NCI-H146 treated with DMSO at 0.1 percent for 48 hours (cell line): Measurements from ENCODE around the gene RAB22A.

Experiments
- DNase-seq: peaks from one replicate; lab custom pipeline; 2025; ENCODE audit not compliant: unreplicated experiment; lab: John Stamatoyannopoulos, UW

RAB22A gene

GRCh38 chr20:58309591-58310290, at the start of gene RAB22A:
RAB22A (plus strand) TSS chr20:58309715; CDS start chr20:58309977, 262 bp downstream.
- peak; percentile 35 for DNase-seq

DNA sequence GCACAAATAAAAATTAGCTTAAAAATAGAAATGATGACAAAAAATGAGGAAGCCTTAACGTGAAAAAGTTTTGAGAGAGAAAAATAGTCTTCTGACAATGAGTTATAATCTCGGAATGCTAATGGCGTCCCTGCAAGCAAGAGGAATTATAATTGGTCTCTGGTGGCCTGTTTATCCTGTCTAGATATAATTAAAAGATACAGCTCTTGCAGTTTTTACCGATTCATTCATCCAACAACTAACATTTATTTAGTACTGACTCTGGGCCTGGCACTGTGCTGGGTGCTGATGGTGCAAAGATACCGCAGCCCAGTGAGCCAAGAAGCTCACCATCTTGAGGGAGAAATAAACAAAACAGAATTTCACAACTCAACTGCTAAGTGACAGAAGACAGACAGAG, 49.5 kb upstream of the RAB22A start:
- DNase-seq: no peak

DNA sequence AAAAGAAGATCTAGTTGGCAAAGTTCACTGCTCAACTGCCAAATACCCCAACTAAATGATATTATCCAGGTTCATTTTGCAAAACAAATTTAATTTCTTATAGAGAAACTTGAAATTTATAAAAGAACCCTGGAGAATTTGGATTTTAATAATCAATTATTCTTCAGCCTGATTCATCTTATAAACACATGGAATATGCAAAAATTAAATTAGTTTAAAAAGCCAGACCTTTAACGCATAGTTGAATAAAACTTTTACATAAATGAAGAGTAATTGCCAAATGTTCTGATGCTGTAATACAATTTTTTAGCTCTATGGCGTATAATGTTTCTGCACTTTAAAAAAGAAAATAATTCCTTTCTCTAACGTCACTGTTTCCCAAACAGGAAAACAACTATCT, 47.9 kb upstream of the RAB22A start:
- no peak for DNase-seq

DNA sequence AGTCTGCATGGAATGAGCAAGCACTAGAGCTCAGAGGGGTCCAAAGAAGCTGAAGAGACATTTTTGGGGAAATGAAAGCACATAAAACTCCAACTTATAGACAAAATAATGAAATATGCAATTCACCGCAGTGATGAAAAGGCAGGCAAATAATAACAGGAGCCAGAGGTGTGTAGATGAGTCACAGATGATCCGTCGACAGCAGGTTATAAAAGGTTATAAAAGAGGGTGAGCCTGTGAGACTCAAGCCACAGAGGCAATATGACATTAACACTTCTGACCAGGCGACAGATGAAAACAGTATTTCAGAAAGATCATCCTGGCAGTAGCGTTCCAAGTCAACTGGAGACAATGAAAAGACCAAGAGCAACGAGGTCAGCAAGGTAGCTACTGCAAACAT, 45.2 kb upstream of the RAB22A start:
- DNase-seq: no peak

DNA sequence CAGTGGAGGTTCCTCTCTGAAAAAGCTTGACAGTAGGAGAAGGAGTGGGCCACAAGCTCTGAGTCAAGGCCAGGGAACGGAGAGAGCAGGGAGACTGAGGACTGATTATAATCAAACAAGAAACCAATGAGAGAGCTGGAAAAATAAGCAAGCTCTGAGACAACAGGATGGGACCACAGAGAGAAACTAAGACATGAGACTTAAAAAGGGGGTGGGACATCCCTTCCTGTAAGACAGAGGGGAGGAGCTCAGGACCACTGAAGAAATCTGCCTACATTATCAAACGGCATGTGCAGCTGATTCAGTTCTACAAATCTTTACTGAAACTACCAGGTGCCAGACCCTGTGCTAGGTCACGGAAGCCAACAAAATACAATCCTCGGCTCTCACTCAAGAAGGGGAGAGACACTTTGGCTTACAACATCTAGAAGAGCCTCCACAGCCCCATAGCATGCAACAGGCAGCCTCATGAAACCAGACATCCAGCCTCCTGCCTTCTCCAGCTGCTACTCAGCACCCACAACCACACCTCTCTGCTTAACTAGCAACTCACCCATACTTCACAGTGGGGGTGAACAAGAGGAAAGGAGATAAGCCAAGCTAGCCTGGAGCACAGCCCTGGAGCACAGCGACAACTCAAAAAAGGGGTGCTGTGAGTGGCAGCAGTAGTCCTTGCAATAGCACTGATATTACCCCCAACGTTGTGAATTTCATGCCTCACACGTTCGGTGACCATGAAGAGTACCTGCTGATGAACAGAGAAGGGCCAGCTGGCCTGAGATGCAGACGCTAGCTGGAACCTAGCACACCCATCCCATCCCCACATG, 41.9 kb upstream of the RAB22A start:
- DNase-seq: no peak

DNA sequence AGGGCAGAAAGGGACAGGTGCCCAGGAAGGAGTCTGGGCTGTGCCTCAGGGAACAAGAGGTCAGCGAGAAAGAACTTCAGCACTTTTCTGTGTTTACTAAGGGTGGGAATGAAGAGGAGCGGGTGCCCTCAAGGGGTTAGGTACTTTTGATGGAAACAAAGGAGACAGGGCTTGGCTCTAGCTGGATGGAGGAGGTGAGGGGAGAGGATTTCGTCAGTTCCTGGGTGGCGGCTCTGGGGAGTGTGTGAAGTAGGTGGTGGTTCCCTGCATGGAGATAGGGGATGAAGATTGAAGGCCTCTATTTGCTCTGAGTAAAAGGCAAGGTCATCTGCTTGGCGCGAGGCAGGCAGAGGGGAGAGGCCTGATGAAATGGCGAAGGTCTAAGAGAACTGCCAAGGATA, 41.1 kb upstream of the RAB22A start:
- no peak for DNase-seq

DNA sequence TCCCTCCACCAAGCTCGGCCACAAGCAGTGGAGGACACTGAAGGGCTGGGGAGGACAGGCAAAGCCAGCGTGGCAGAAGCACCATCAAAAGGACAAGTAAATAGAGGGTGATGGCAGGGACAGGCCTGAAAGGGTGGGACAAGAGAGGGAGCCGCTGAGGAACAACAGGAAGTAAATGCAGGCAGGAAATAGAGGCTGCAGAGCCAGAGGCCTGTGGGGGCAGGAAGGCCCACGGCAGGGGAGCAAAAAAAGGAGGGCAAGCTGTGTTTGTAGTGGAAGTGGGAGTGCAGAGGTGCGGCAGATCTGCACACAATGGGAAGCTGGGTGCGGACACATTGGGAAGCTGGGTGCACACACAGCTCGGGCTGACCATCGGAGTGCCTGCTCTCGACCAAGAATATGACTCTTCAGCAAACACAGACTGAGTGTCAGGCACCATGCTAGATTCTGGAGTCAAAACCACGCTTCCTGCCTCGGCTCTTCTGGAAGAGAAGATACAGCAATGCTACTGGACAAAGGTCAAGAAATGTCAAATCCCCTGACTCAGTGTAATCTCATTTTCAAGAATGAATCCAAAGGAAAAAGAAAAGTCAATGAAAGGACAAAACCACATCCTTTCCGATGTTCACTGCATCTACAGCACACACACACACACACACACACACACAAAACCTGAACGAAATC, 40.4 kb upstream of the RAB22A start:
- DNase-seq: no peak

DNA sequence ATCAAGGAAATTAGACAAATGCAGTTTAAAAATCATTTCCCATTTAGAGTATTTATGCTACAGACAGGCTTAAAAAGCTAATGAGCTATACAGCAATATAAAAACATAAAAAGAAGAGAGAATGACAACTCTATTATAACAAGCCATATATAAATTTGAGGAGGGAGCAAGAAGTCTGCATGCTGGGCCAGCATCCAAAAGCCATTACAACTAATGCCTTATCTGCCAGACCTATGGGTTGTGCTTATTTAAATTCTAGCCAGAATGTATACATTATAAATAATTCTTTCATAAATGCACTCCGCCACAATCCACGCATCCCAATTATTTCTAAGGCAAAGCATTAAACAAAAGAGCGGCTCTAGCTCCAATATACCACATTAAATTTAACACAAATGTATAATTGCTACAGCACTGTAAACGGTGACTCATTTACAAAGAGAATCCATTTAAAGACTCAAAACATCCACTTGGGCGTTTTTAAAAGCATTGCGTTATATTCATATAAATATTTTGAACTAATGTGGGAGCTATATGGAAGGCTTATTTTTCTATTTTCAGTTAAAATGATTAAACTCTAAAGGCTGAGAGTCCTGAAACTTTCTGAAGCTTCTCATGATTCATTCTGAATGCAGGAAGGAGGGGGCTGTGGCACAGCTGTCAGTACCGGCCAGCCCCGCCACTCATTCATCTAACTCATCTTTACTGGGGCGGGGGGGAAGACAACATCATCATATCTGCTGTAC, 37.7 kb upstream of the RAB22A start:
- DNase-seq: no peak

- no peak for DNase-seq
These were observed 35.1 kb upstream of the RAB22A start for GRCh38 chr20:58274384-58274783.

GRCh38 chr20:58277107-58277506, 32.4 kb upstream of the RAB22A start:
- DNase-seq: no peak

GRCh38 chr20:58277578-58278472, 31.7 kb upstream of the RAB22A start:
- no peak for DNase-seq

GRCh38 chr20:58286729-58287128, 22.8 kb upstream of the RAB22A start:
- no peak for DNase-seq

GRCh38 chr20:58287638-58288037, 21.9 kb upstream of the RAB22A start:
- no peak for DNase-seq

GRCh38 chr20:58289143-58289542, 20.4 kb upstream of the RAB22A start:
- no peak for DNase-seq

- peak; percentile 11 for DNase-seq
These were observed 16.1 kb upstream of the RAB22A start for GRCh38 chr20:58293453-58293852.

- no peak for DNase-seq
These were observed 14.7 kb upstream of the RAB22A start for GRCh38 chr20:58294497-58295455.

DNA sequence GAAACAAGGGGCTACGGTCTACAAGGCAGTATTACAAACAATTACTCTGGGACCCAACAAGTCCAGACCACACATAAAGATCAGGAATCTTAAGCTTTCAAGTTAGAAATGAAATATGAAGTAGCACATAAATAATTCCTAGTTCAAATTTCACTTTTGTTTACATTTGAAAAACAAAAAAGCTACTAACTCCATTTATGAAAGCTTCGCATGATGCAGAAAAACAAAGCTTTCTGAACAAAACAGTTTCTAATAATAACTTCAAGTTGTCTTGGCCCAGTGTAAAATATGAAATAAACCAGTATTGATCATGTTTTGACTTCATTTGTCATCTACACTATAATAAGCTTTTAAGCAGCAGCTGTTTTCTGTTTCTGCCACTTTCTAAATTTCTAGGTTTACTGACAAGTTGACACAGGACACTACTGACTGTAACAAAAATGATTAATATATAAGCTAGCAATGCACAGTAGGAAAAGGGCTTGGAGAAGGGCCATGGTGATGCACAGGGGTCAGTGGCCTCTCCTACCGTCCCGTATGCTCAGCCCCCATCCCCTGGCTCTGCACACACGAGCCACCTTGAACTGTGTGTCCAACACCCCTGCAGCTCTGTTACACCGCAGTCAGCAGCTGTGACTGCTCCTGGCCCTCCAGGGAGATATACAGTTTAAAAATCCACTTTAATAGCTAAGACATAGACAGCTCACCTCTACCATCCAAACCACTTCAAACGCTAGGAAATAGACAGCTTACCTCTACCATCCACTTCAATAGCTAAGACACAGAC, 13.3 kb upstream of the RAB22A start:
- DNase-seq: no peak

GRCh38 chr20:58297394-58297793, 12.1 kb upstream of the RAB22A start:
- no peak for DNase-seq
